Astrocyte of the spinal cord (primary cell): Measurements from ENCODE around the gene CD300C.
"Not testable (repeated sequence)": the region's sequence is repeated elsewhere in the genome, so short reads cannot be mapped to it uniquely, and the experiment has no call there.

Experiments
- DNase-seq: peaks from one replicate; pipeline ENCODE4 v3.0.0; 2011; ENCODE audit warnings: low read depth, low spot score
- H3K4me3 ChIP-seq: 2 replicates; pipeline ENCODE4 v1.5.1; 2011; ENCODE audit warnings: low read depth, mild to moderate bottlenecking, low read length, moderate library complexity
- CTCF ChIP-seq: IDR thresholded peaks from 2 replicates; pipeline ENCODE4 v1.5.1; 2012; ENCODE audit warnings: low read depth, mild to moderate bottlenecking, low read length, inconsistent platforms
- in situ Hi-C: cut with HindIII; loops from 2 replicates; pipeline ENCODE4 v1.10.0; 2017; ENCODE audit warnings: low sequenced_read_pairs

The CD300C gene

DNA sequence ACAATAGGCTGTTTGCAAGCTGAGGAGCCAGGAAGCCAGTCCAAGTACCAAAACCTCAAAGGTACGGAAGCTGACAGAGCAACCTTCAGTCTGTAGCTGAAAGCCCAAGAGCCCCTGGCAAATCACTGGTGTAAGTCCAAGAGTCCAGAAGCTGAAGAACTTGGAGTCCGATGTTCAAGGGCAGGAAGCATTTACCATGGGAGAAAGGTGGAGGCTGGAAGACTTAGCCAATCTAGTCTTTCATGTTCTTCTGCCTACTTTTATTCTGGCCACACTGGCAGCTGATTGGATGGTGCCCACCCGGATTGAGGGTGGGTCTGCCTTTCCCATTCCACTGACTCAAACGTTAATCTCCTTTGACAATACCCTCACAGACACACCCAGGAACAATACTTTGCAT, 30.0 kb downstream of the CD300C start:
- DNase-seq: no peak
- in situ Hi-C loops: no loop called here
- H3K4me3 ChIP-seq: no peak overlapping the region
- TF ChIP-seq CTCF: no peak

- peak; percentile 12 for DNase-seq
Observed at GRCh38 chr17:74514632-74515334, 31.1 kb downstream of the CD300C start.

DNA sequence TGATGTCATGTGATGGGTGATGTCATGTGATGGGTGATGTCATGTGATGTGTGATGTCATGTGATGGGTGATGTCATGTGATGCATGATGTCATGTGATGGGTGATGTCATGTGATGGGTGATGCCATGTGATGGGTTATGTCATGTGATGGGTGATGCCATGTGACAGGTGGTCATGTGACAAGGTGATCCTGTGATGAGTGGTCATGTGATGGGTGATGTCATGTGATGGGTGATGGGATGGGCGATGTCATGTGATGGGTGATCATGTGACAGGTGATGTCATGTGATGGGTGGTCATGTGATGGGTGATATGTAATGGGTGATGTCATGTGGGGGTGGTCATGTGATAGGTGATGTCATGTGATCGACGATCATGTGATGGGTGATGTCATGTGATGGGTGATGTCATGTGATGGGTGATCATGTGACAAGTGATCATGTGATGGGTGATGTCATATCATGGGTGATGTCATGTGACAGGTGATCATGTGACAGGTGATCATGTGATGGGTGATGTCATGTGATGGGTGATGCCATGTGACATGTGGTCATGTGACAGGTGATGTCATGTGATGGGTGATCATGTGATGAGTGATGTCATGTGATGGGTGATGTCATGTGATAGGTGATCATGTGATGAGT, 31.8 kb downstream of the CD300C start:
- in situ Hi-C loops: no loop called here
- TF ChIP-seq CTCF: no peak
- DNase-seq: peak; percentile 3
- no peak overlapping the region for H3K4me3 ChIP-seq

More at GRCh38 chr17:74514632-74515334, 31.1 kb downstream of the CD300C start:
- in situ Hi-C loops: no loop called here
- TF ChIP-seq CTCF: no peak
- no peak overlapping the region for H3K4me3 ChIP-seq

GRCh38 chr17:74512624-74513091, 33.3 kb downstream of the CD300C start:
- H3K4me3 ChIP-seq: no peak overlapping the region
- DNase-seq: no peak
- in situ Hi-C loops: no loop called here
- no peak for TF ChIP-seq CTCF

- TF ChIP-seq CTCF: no peak
- in situ Hi-C loops: no loop called here
- H3K4me3 ChIP-seq: no peak overlapping the region
- DNase-seq: no peak
Observed at GRCh38 chr17:74512036-74512435, 33.9 kb downstream of the CD300C start.

DNA sequence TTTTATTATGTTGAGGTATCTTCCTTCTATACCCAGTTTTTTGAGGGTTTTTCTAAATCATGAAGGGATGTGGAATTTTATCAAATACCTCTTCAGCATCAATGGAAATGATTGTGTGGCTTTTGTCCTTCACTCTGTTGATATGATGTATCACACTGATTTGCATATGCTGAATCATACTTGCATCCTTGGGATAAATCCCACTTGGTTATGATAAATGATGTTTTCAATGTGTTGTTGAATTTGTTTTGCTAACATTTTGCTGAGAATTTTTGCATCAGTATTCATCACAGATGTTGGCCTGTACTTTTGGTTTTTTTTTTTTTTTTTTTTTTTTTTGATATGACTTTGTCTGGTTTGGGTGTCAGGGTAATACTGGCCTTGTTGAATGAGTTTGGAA, 37.8 kb downstream of the CD300C start:
- in situ Hi-C loops: no loop called here
- no peak for TF ChIP-seq CTCF
- no peak overlapping the region for H3K4me3 ChIP-seq
- DNase-seq: no peak

DNA sequence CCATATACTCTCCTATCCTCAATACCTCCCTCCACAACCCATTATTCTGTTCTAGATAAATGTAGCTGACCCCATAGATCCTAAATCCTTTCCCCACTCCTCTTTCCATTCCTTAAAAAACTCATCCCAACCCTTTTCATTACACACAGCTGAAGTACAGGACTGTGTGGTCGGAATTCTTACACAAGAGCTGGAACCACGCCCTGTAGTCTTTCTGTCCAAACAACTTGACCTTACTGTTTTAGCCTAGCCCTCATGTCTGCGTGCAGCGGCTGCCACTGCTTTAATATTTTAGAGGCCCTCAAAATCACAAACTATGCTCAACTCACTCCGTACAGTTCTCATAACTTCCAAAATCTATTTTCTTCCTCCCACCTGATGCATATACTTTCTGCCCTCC, 42.0 kb downstream of the CD300C start:
- DNase-seq, in situ Hi-C loops, H3K4me3 ChIP-seq: not testable (repeated sequence)
